Trophoblast cell (in vitro differentiated cells and primary cell): Measurements from ENCODE around the gene DNAH14. TPM values are rescaled to one million over a fixed set of nuclear protein-coding genes. Genes with fewer than 3 reads are reported as not detected.
A peak's percentile ranks its signal among the peaks of the same experiment; 100 is the strongest.
"Not testable (repeated sequence)": the region's sequence is repeated elsewhere in the genome, so short reads cannot be mapped to it uniquely, and the experiment has no call there.

ENCODE experiments used
- DNase-seq, 2 donors: peaks; one replicate each; pipeline ENCODE4 v3.0.0-alpha.2; 2016
- H2AFZ ChIP-seq: 2 replicates; pipeline ENCODE4 v1.6.1; 2013; ENCODE audit warnings: low read length, moderate library complexity, mild to moderate bottlenecking; ENCODE audit not compliant: insufficient read depth, poor library complexity
- H2AK5ac ChIP-seq: 2 replicates; pipeline ENCODE4 v1.6.1; 2013; ENCODE audit warnings: mild to moderate bottlenecking, low read length
- H2BK120ac ChIP-seq: 2 replicates; pipeline ENCODE4 v1.6.1; 2013; ENCODE audit warnings: low read length, mild to moderate bottlenecking, moderate library complexity; ENCODE audit not compliant: insufficient read depth, poor library complexity
- H2BK12ac ChIP-seq: 2 replicates; pipeline ENCODE4 v1.6.1; 2013; ENCODE audit warnings: mild to moderate bottlenecking, low read length, moderate library complexity
- H2BK5ac ChIP-seq: 2 replicates; pipeline ENCODE4 v1.6.1; 2013; ENCODE audit warnings: low read length, low read depth, moderate library complexity, mild to moderate bottlenecking; ENCODE audit not compliant: poor library complexity
- H3K14ac ChIP-seq: 2 replicates; pipeline ENCODE4 v1.6.1; 2013; ENCODE audit warnings: mild to moderate bottlenecking, low read length
- H3K18ac ChIP-seq: 2 replicates; pipeline ENCODE4 v1.6.1; 2013; ENCODE audit warnings: mild to moderate bottlenecking, low read length
- H3K23ac ChIP-seq: 2 replicates; pipeline ENCODE4 v1.6.1; 2013; ENCODE audit warnings: low read length
- H3K27ac ChIP-seq: 2 replicates; pipeline ENCODE4 v1.5.1; 2013; ENCODE audit warnings: low read depth, mild to moderate bottlenecking, inconsistent platforms, low read length, moderate library complexity
- H3K27me3 ChIP-seq: 2 replicates; pipeline ENCODE4 v1.6.1; 2013; ENCODE audit warnings: inconsistent platforms, mild to moderate bottlenecking, low read length, moderate library complexity; ENCODE audit not compliant: insufficient read depth
- H3K36me3 ChIP-seq, 2 experiments: 1 replicate in 1 of 2; 2 replicates in 1 of 2; pipeline ENCODE4 v1.6.1; 2013; ENCODE audit warnings: low read length in 2 of 2, mild to moderate bottlenecking in 2 of 2, moderate library complexity in 1 of 2; ENCODE audit not compliant: insufficient read depth in 2 of 2, control insufficient read depth in 1 of 2
- H3K4ac ChIP-seq: 2 replicates; pipeline ENCODE4 v1.6.1; 2013; ENCODE audit warnings: low read depth, mild to moderate bottlenecking, low read length, moderate library complexity
- H3K4me1 ChIP-seq, 2 experiments: 1 replicate in 1 of 2; 2 replicates in 1 of 2; pipeline ENCODE4 v1.6.1; 2013; ENCODE audit warnings: low read length in 2 of 2, mild to moderate bottlenecking in 2 of 2, moderate library complexity in 1 of 2; ENCODE audit not compliant: insufficient read depth in 2 of 2, control insufficient read depth in 1 of 2
- H3K4me2 ChIP-seq: 2 replicates; pipeline ENCODE4 v1.6.1; 2013; ENCODE audit warnings: inconsistent platforms, mild to moderate bottlenecking, low read length, moderate library complexity
- H3K4me3 ChIP-seq: 2 replicates; pipeline ENCODE4 v1.5.1; 2013; ENCODE audit warnings: mild to moderate bottlenecking, low read depth, low read length, inconsistent platforms
- H3K79me1 ChIP-seq: one replicate; pipeline ENCODE4 v1.6.1; 2013; ENCODE audit warnings: low read length
- H3K79me2 ChIP-seq: 2 replicates; pipeline ENCODE4 v1.6.1; 2013; ENCODE audit warnings: low read length, mild to moderate bottlenecking; ENCODE audit not compliant: control insufficient read depth, insufficient read depth, poor library complexity
- H3K9ac ChIP-seq: 2 replicates; pipeline ENCODE4 v1.6.1; 2013; ENCODE audit warnings: mild to moderate bottlenecking, low read length
- H3K9me3 ChIP-seq: 2 replicates; pipeline ENCODE4 v1.6.1; 2013; ENCODE audit warnings: low read depth, mild to moderate bottlenecking, control low read depth, inconsistent platforms, low read length; ENCODE audit not compliant: insufficient read depth
- H4K12ac ChIP-seq: 2 replicates; pipeline ENCODE4 v1.6.1; 2013; ENCODE audit warnings: low read depth, mild to moderate bottlenecking, low read length, moderate library complexity
- H4K8ac ChIP-seq: 2 replicates; pipeline ENCODE4 v1.6.1; 2013; ENCODE audit warnings: low read depth, mild to moderate bottlenecking, low read length, moderate library complexity
- H4K91ac ChIP-seq: one replicate; pipeline ENCODE4 v1.6.1; 2013; ENCODE audit warnings: low read depth, mild to moderate bottlenecking, low read length, moderate library complexity
- WGBS: extraction: QIAGEN DNeasy Blood & Tissue Kit; methylation state at CpG from one replicate; pipeline ENCODE4 v1.1.7; 2013; ENCODE audit warnings: missing lambda C conversion rate; ENCODE audit not compliant: insufficient read length, insufficient coverage; ENCODE audit errors: extremely low coverage; 5-methylcytosine and 5-hydroxymethylcytosine counted together
- polyA plus RNA-seq: library from polyadenylated mRNA; stranded (reverse); fragments of 200-250 nt; gene quantifications from 2 replicates; pipeline ENCODE4 v1.2.3, GENCODE V29; 2013

DNAH14 gene
- polyA plus RNA-seq: 14.5 and 14.8 TPM in 2 replicates

GRCh38 chr1:224929335-224930237, at the start of gene DNAH14:
TSS of gene DNAH14 (plus strand) at chr1:224929675. CDS start at chr1:224952703, 23,028 bp downstream.
- Histone ChIP-seq H3K9ac (peak within 1 kb of the TSS; percentile 92), H3K79me1 (peaks cover 4% of the 10 kb centered on the region), H2BK120ac (peak within 1 kb of the TSS; percentile 74), H3K4me2 (peak within 1 kb of the TSS; percentile 89), H3K27ac (peak within 1 kb of the TSS; percentile 84), H2AFZ (peak within 1 kb of the TSS; percentile 91), H3K18ac (peak within 1 kb of the TSS; percentile 89), H2BK5ac (peak within 1 kb of the TSS; percentile 56), H2AK5ac (peak within 1 kb of the TSS; percentile 8), H3K36me3 (no peaks in the 10 kb centered on the region), H4K91ac (peak within 1 kb of the TSS; percentile 87), H3K9me3 (no peaks in the 10 kb centered on the region), H4K12ac (peak within 1 kb of the TSS; percentile 94), H2BK12ac (peak within 1 kb of the TSS; percentile 65), H3K23ac (no peak within 1 kb of the TSS), H3K27me3 (no peaks in the 10 kb centered on the region), H3K4me1 (peaks cover 0 to 2% of the 10 kb centered on the region in 2 experiments), H3K14ac (peak within 1 kb of the TSS; percentile 96), H4K8ac (peak within 1 kb of the TSS; percentile 93), H3K79me2 (peaks cover 3% of the 10 kb centered on the region), H3K4me3 (peak within 1 kb of the TSS; percentile 81), H3K4ac (peak within 1 kb of the TSS; percentile 87)
- DNase-seq: peak; percentile 82 to 87
- no CpG with 5 or more reads among the region's 75 CpGs for WGBS

- Histone ChIP-seq H3K4me2 (peak overlapping the region; percentile 27), H3K9me3 (peaks cover 2% of the 10 kb centered on the region), H2BK5ac (no peak overlapping the region), H3K79me1 (peaks cover 5% of the 10 kb centered on the region), H3K79me2 (no peaks in the 10 kb centered on the region), H4K91ac (no peak overlapping the region), H2BK12ac (no peak overlapping the region), H4K8ac (no peak overlapping the region), H3K4ac (no peak overlapping the region), H2AK5ac (no peak overlapping the region), H3K14ac (no peak overlapping the region), H3K4me1 (peaks cover 0 to 10% of the 10 kb centered on the region in 2 experiments), H3K36me3 (no peaks in the 10 kb centered on the region), H4K12ac (no peak overlapping the region), H2AFZ (no peak overlapping the region), H3K27me3 (no peaks in the 10 kb centered on the region), H3K18ac (no peak overlapping the region), H2BK120ac (no peak overlapping the region), H3K27ac (no peak overlapping the region), H3K4me3 (no peak overlapping the region), H3K23ac (no peak overlapping the region), H3K9ac (no peak overlapping the region)
- no peak for DNase-seq
- WGBS: no CpG with 5 or more reads among the region's 8 CpGs
Measured at GRCh38 chr1:224880593-224881307, 48.7 kb upstream of the DNAH14 start.

- not testable (repeated sequence) for H3K79me1 ChIP-seq, H3K4ac ChIP-seq, H3K18ac ChIP-seq, H2BK5ac ChIP-seq, H4K8ac ChIP-seq, H2AK5ac ChIP-seq, H3K4me3 ChIP-seq, H3K4me2 ChIP-seq, H4K12ac ChIP-seq, H3K9me3 ChIP-seq, H3K9ac ChIP-seq, H3K27ac ChIP-seq, H3K36me3 ChIP-seq, H3K4me1 ChIP-seq, H3K27me3 ChIP-seq, DNase-seq, H2AFZ ChIP-seq, H3K23ac ChIP-seq, H3K79me2 ChIP-seq
- peak overlapping the region; percentile 59 for H2BK12ac ChIP-seq
- WGBS: no CpG with 5 or more reads among the region's 5 CpGs
- H2BK120ac ChIP-seq: peak overlapping the region; percentile 11
- peak overlapping the region; percentile 44 for H3K14ac ChIP-seq
- H4K91ac ChIP-seq: peak overlapping the region; percentile 64
Measured at GRCh38 chr1:224881308-224881692, 48.2 kb upstream of the DNAH14 start.

GRCh38 chr1:224881762-224882211, 47.7 kb upstream of the DNAH14 start:
- Histone ChIP-seq H2BK5ac (no peak overlapping the region), H3K79me2 (no peaks in the 10 kb centered on the region), H3K4ac (no peak overlapping the region), H2AK5ac (no peak overlapping the region), H3K36me3 (no peaks in the 10 kb centered on the region), H3K27me3 (no peaks in the 10 kb centered on the region), H3K79me1 (peaks cover 5% of the 10 kb centered on the region), H4K12ac (no peak overlapping the region), H2BK120ac (peak overlapping the region; percentile 11), H3K4me1 (peaks cover 0 to 10% of the 10 kb centered on the region in 2 experiments), H3K9ac (no peak overlapping the region), H4K8ac (no peak overlapping the region), H3K14ac (peak overlapping the region; percentile 44), H3K23ac (no peak overlapping the region), H2AFZ (no peak overlapping the region), H3K4me3 (no peak overlapping the region), H3K27ac (no peak overlapping the region), H2BK12ac (peak overlapping the region; percentile 59), H4K91ac (peak overlapping the region; percentile 64), H3K9me3 (peaks cover 2% of the 10 kb centered on the region), H3K4me2 (no peak overlapping the region), H3K18ac (no peak overlapping the region)
- no peak for DNase-seq
